OCI-LY1 (cell line): ENCODE measurements around the gene POLR3GL.

ENCODE experiments used
- CTCF ChIP-seq: fragments of 200-600 bp; sonication (generic), shearing (Covaris generic); IDR thresholded peaks from 2 replicates; pipeline ENCODE4 v1.5.1; 2017; ENCODE audit warnings: mild to moderate bottlenecking, antibody characterized with exemption, low read length, moderate library complexity, mixed read lengths
- EZH2 ChIP-seq: fragments of 200-600 bp; sonication (generic), shearing (Covaris generic); IDR thresholded peaks from 2 replicates; pipeline ENCODE4 v1.8.0; 2017; ENCODE audit warnings: borderline replicate concordance, mixed run types, mild to moderate bottlenecking, antibody characterized with exemption, low read length, moderate library complexity, mixed read lengths

- TF ChIP-seq CTCF, result no peak
- TF ChIP-seq EZH2, result no peak
Observed at GRCh38 chr1:145922266-145922665, 42.2 kb upstream of the POLR3GL start.
